NCI-H187 (cell line): ENCODE results near the gene HCAR2.
A peak's percentile ranks its signal among the peaks of the same experiment; 100 is the strongest.
"Not testable (repeated sequence)": the region's sequence is repeated elsewhere in the genome, so short reads cannot be mapped to it uniquely, and the experiment has no call there.

Source experiments
- DNase-seq, 2 experiments: peaks; one replicate each; lab custom pipeline; 2025; lab: John Stamatoyannopoulos, UW

HCAR2 gene

GRCh38 chr12:122716658-122717057 lies 13.5 kb upstream of the HCAR2 start, which contains the start of gene HCAR3:
Gene HCAR3, minus strand, starts transcription at chr12:122716811. Its CDS starts 74 bp downstream, at chr12:122716737.
- DNase-seq = not testable (repeated sequence)

GRCh38 chr12:122715211-122715610 lies 12.1 kb upstream of the HCAR2 start:
- DNase-seq = not testable (repeated sequence)

GRCh38 chr12:122713491-122714188 lies 10.5 kb upstream of the HCAR2 start:
- not testable (repeated sequence) for DNase-seq

- not testable (repeated sequence) for DNase-seq
Observed at GRCh38 chr12:122711266-122711665, 8.1 kb upstream of the HCAR2 start.

GRCh38 chr12:122710341-122710740 lies 7.2 kb upstream of the HCAR2 start:
- DNase-seq = not testable (repeated sequence)

GRCh38 chr12:122709287-122709686 lies 6.1 kb upstream of the HCAR2 start:
- not testable (repeated sequence) for DNase-seq

- not testable (repeated sequence) for DNase-seq
Observed at GRCh38 chr12:122703841-122704240, 684 bp upstream of the HCAR2 start.

- not testable (repeated sequence) for DNase-seq
Observed at GRCh38 chr12:122701481-122701880, 1.7 kb downstream of the HCAR2 start.

GRCh38 chr12:122700038-122700710 lies 3.0 kb downstream of the HCAR2 start:
- DNase-seq = not testable (repeated sequence)

GRCh38 chr12:122696922-122697321 lies 6.2 kb downstream of the HCAR2 start:
- not testable (repeated sequence) for DNase-seq

- DNase-seq = no peak
Observed at GRCh38 chr12:122691566-122691965, 11.6 kb downstream of the HCAR2 start.

- DNase-seq = no peak
Observed at GRCh38 chr12:122688291-122688690, 14.9 kb downstream of the HCAR2 start.

- DNase-seq = peak in 1 of 2 experiments; percentile 33
Observed at GRCh38 chr12:122687086-122687485, 16.1 kb downstream of the HCAR2 start.

- no peak for DNase-seq
Observed at GRCh38 chr12:122686538-122686937, 16.6 kb downstream of the HCAR2 start.

GRCh38 chr12:122684297-122684813 lies 18.8 kb downstream of the HCAR2 start:
- DNase-seq = no peak

GRCh38 chr12:122681814-122682213 lies 21.3 kb downstream of the HCAR2 start:
- no peak for DNase-seq

- DNase-seq = not testable (repeated sequence)
Observed at GRCh38 chr12:122680989-122681388, 22.2 kb downstream of the HCAR2 start.

GRCh38 chr12:122676781-122677180 lies 26.4 kb downstream of the HCAR2 start:
- not testable (repeated sequence) for DNase-seq

GRCh38 chr12:122676015-122676414 lies 27.1 kb downstream of the HCAR2 start:
- not testable (repeated sequence) for DNase-seq

GRCh38 chr12:122672515-122672914 lies 30.6 kb downstream of the HCAR2 start:
- no peak for DNase-seq

GRCh38 chr12:122669397-122670070 lies 33.6 kb downstream of the HCAR2 start:
- no peak for DNase-seq

GRCh38 chr12:122668268-122668667 lies 34.9 kb downstream of the HCAR2 start:
- DNase-seq = no peak
